ENCODE measurements around the gene SELP.

The SELP gene

GRCh38 chr1:169576241-169576934 is 53.5 kb downstream of the SELP start:
- DNase-seq (ENCODE audit: low read depth in 3 of 3), result no peak

GRCh38 chr1:169574336-169574735 is 55.6 kb downstream of the SELP start:
- DNase-seq (ENCODE audit: low read depth in 3 of 3), result no peak

GRCh38 chr1:169572187-169572586 is 57.7 kb downstream of the SELP start:
- DNase-seq (ENCODE audit: low read depth in 3 of 3), result no peak

GRCh38 chr1:169571450-169571849 is 58.5 kb downstream of the SELP start:
- DNase-seq (ENCODE audit: low read depth in 3 of 3), result no peak

- DNase-seq (ENCODE audit: low read depth in 3 of 3), result no peak
These were observed 59.8 kb downstream of the SELP start for GRCh38 chr1:169570172-169570574.

GRCh38 chr1:169568497-169568896 is 61.4 kb downstream of the SELP start:
- no peak for DNase-seq (ENCODE audit: low read depth in 3 of 3)

- no peak for DNase-seq (ENCODE audit: low read depth in 3 of 3)
These were observed 64.3 kb downstream of the SELP start for GRCh38 chr1:169565335-169566271.

GRCh38 chr1:169563650-169564049 is 66.3 kb downstream of the SELP start:
- no peak for DNase-seq (ENCODE audit: low read depth in 3 of 3)

GRCh38 chr1:169563019-169563615 is 66.8 kb downstream of the SELP start:
- no peak for DNase-seq (ENCODE audit: low read depth in 3 of 3)

- no peak for DNase-seq (ENCODE audit: low read depth in 3 of 3)
These were observed 68.2 kb downstream of the SELP start for GRCh38 chr1:169561692-169562091.

GRCh38 chr1:169557131-169557530 is 72.8 kb downstream of the SELP start:
- DNase-seq (ENCODE audit: low read depth in 3 of 3), result no peak

- no peak for DNase-seq (ENCODE audit: low read depth in 3 of 3)
These were observed 79.6 kb downstream of the SELP start for GRCh38 chr1:169550294-169550693.

- DNase-seq (ENCODE audit: low read depth in 3 of 3), result no peak
These were observed 81.6 kb downstream of the SELP start for GRCh38 chr1:169548282-169548681.

GRCh38 chr1:169546087-169546995 is 83.6 kb downstream of the SELP start:
- peak in 1 of 3 experiments; percentile 32 for DNase-seq (ENCODE audit: low read depth in 3 of 3)

GRCh38 chr1:169545472-169545871 is 84.5 kb downstream of the SELP start:
- no peak for DNase-seq (ENCODE audit: low read depth in 3 of 3)

- DNase-seq (ENCODE audit: low read depth in 3 of 3), result no peak
These were observed 90.7 kb downstream of the SELP start for GRCh38 chr1:169538998-169539871.

All from stimulated activated CD4-positive, alpha-beta T cell treated with anti-CD3 and anti-CD28 coated beads, TNF-alpha, amount 100 ng/mL, for 4 hours (primary cell).